HepG2 (cell line): ENCODE measurements around the gene CASTOR1. TPM values are rescaled to one million over a fixed set of nuclear protein-coding genes. Genes with fewer than 3 reads are reported as not detected.

ENCODE experiments used
- AFF4 ChIP-seq: sonication (generic); formaldehyde crosslinking; IDR thresholded peaks from 2 replicates; pipeline ENCODE4 v1.4.0; 2020; ENCODE audit warnings: missing genetic modification reagents
- CCDC6 ChIP-seq: sonication (generic); formaldehyde crosslinking; IDR thresholded peaks from 2 replicates; pipeline ENCODE4 v1.8.1; 2022; ENCODE audit warnings: mild to moderate bottlenecking, missing genetic modification reagents, moderate library complexity
- NFKB2 ChIP-seq: sonication (generic); formaldehyde crosslinking; IDR thresholded peaks from 2 replicates; pipeline ENCODE4 v1.4.0; 2020; ENCODE audit warnings: missing genetic modification reagents, borderline replicate concordance
- NR3C1 ChIP-seq: sonication (generic); formaldehyde crosslinking; IDR thresholded peaks from 2 replicates; pipeline ENCODE4 v1.4.0; 2020; ENCODE audit warnings: missing genetic modification reagents
- SRF ChIP-seq: IDR thresholded peaks from 2 replicates; pipeline ENCODE4 v1.6.1; 2011; ENCODE audit warnings: mild to moderate bottlenecking, low read depth, low read length, moderate library complexity
- ZBTB40 ChIP-seq, 2 experiments: fragments of 450-650 bp in 1 of 2; sonication (generic) in 1 of 2; formaldehyde crosslinking in 1 of 2; IDR thresholded peaks; 2 replicates each; pipeline versions ENCODE4 v1.6.1 to v1.8.0; 2016 to 2022; ENCODE audit warnings: antibody characterized with exemption in 1 of 2, mild to moderate bottlenecking in 1 of 2, missing genetic modification reagents in 1 of 2
- ZFYVE20 ChIP-seq: sonication (generic); formaldehyde crosslinking; IDR thresholded peaks from 2 replicates; pipeline ENCODE4 v1.8.0; 2023; ENCODE audit warnings: low read depth, mild to moderate bottlenecking, moderate library complexity, missing genetic modification reagents, borderline replicate concordance
- ZKSCAN8 ChIP-seq: IDR thresholded peaks from 2 replicates; pipeline ENCODE4 v1.6.1; 2016; ENCODE audit warnings: borderline replicate concordance, missing genetic modification reagents, missing compliant biosample characterization
- ZNF329 ChIP-seq: sonication (generic); formaldehyde crosslinking; IDR thresholded peaks from 2 replicates; pipeline ENCODE4 v1.9.0; 2021; ENCODE audit warnings: low read depth, mild to moderate bottlenecking, missing genetic modification reagents
- ZNF362 ChIP-seq: sonication (generic); formaldehyde crosslinking; IDR thresholded peaks from 2 replicates; pipeline ENCODE4 v1.4.0; 2020; ENCODE audit warnings: missing genetic modification reagents, mild to moderate bottlenecking, borderline replicate concordance
- ZNF451 ChIP-seq: sonication (generic); formaldehyde crosslinking; IDR thresholded peaks from 2 replicates; pipeline ENCODE4 v1.5.0; 2020; ENCODE audit warnings: mild to moderate bottlenecking, missing genetic modification reagents
- ZNF883 ChIP-seq: sonication (generic); formaldehyde crosslinking; IDR thresholded peaks from 2 replicates; pipeline ENCODE4 v1.5.1; 2020; ENCODE audit warnings: mild to moderate bottlenecking, missing genetic modification reagents; ENCODE audit errors: not compliant biosample characterization
- polyA plus RNA-seq, 8 experiments: library from polyadenylated mRNA; depleted of rRNA in 3 of 8; stranded (reverse) in 7 of 8; unstranded in 1 of 8; fragments of >200 nt; fragmentation: Illumina TruSeq in 4 of 8; extraction: Trizol in 4 of 8; gene quantifications; 2 replicates each; pipeline versions ENCODE4 v1.2.1 to v1.2.3, GENCODE V29; 2011 to 2016; ENCODE audit warnings: low read depth in 4 of 8, missing spikeins in 1 of 8, mixed read lengths in 1 of 8; ENCODE audit not compliant: insufficient read depth in 1 of 8
- total RNA-seq, 5 experiments: library from RNA; depleted of rRNA; stranded (reverse); fragments of >200 nt; fragmentation: Illumina TruSeq; extraction: Trizol; gene quantifications; 2 replicates each; pipeline ENCODE4 v1.2.3, GENCODE V29; 2016; ENCODE audit warnings: low read depth in 1 of 5
- TF ChIP-seq, protein P1 (sequence below): sonication (generic); formaldehyde crosslinking; IDR thresholded peaks from 2 replicates; pipeline ENCODE4 v1.8.0; 2022; ENCODE audit warnings: mild to moderate bottlenecking, missing genetic modification reagents; ENCODE audit not compliant: insufficient replicate concordance

Gene CASTOR1
- total and polyA plus RNA-seq, 2 of the 13 experiments (the other 11 are each of a cell fraction or from before 2014, with no cell fraction given), result 2.6 to 4.4 TPM

GRCh38 chr22:30314915-30315314 is 25.6 kb upstream of the CASTOR1 start (continued):
- TF ChIP-seq ZNF362, result no peak
- no peak for TF ChIP-seq ZNF451 (CRISPR knock-in tag)
- no peak for TF ChIP-seq NFKB2
- TF ChIP-seq AFF4 (CRISPR knock-in tag), result no peak
- no peak for TF ChIP-seq ZBTB40 (IDR thresholded peaks at IDR 0.05)
- TF ChIP-seq ZBTB40 (CRISPR knock-in tag; IDR thresholded peaks at IDR 0.05), result no peak
- TF ChIP-seq ZNF883 (CRISPR knock-in tag), result no peak
- no peak for TF ChIP-seq ZNF329
- no peak for TF ChIP-seq SRF
- TF ChIP-seq, protein P1, sequence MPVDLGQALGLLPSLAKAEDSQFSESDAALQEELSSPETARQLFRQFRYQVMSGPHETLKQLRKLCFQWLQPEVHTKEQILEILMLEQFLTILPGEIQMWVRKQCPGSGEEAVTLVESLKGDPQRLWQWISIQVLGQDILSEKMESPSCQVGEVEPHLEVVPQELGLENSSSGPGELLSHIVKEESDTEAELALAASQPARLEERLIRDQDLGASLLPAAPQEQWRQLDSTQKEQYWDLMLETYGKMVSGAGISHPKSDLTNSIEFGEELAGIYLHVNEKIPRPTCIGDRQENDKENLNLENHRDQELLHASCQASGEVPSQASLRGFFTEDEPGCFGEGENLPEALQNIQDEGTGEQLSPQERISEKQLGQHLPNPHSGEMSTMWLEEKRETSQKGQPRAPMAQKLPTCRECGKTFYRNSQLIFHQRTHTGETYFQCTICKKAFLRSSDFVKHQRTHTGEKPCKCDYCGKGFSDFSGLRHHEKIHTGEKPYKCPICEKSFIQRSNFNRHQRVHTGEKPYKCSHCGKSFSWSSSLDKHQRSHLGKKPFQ (CRISPR knock-in tag), result no peak
- TF ChIP-seq CCDC6 (CRISPR knock-in tag), result no peak
- TF ChIP-seq ZKSCAN8, result no peak
- TF ChIP-seq ZFYVE20 (CRISPR knock-in tag), result no peak
- no peak for TF ChIP-seq NR3C1 (CRISPR knock-in tag)
